A673 (cell line): ENCODE measurements around the gene INO80C. TPM values are rescaled to one million over a fixed set of nuclear protein-coding genes. Genes with fewer than 3 reads are reported as not detected.

Source experiments
- BruUV-seq: library from RNA; stranded (reverse); fragments of 400-500 nt; replicated peaks from 2 replicates; lab custom pipeline; 2021; lab: Mats Ljungman, UMichigan
- CTCF ChIA-PET: fragments of 300-600 bp; sonication (Branson Sonifier 250); formaldehyde crosslinking; loops from one replicate; lab custom pipeline; 2022; ENCODE audit warnings: antibody characterized with exemption; lab: Charles Lee
- POLR2A ChIA-PET: fragments of 300-600 bp; sonication (Branson Sonifier 250); formaldehyde crosslinking; loops from one replicate; lab custom pipeline; 2022; ENCODE audit warnings: antibody characterized with exemption; ENCODE audit not compliant: low non-redundant PET; lab: Charles Lee
- DNase-seq: peaks from one replicate; pipeline ENCODE4 v3.0.0-alpha.2; 2015; ENCODE audit warnings: low spot score
- H3K27ac ChIP-seq: fragments of 200-600 bp; sonication (generic); 2 replicates; pipeline ENCODE4 v1.5.1; 2016; ENCODE audit warnings: mixed run types, low read depth, mild to moderate bottlenecking, mixed read lengths, antibody characterized with exemption, low read length; ENCODE audit not compliant: poor library complexity, severe bottlenecking
- H3K27me3 ChIP-seq: fragments of 200-600 bp; sonication (generic); replicated peaks from 2 replicates; pipeline ENCODE4 v1.6.1; 2017; ENCODE audit warnings: mixed run types, low read depth, mild to moderate bottlenecking, mixed read lengths, antibody characterized with exemption, low read length; ENCODE audit not compliant: insufficient read depth, poor library complexity
- H3K36me3 ChIP-seq: fragments of 200-600 bp; sonication (generic); 2 replicates; pipeline ENCODE4 v1.6.1; 2016; ENCODE audit warnings: mixed run types, mild to moderate bottlenecking, mixed read lengths, antibody characterized with exemption, low read length; ENCODE audit not compliant: insufficient read depth, poor library complexity, severe bottlenecking
- H3K4me1 ChIP-seq: fragments of 200-600 bp; sonication (generic); 2 replicates; pipeline ENCODE4 v1.6.1; 2017; ENCODE audit warnings: mixed run types, mild to moderate bottlenecking, mixed read lengths, antibody characterized with exemption, low read length; ENCODE audit not compliant: insufficient read depth, poor library complexity, severe bottlenecking
- H3K4me3 ChIP-seq: fragments of 200-600 bp; sonication (generic); 2 replicates; pipeline ENCODE4 v1.5.1; 2016; ENCODE audit warnings: low read depth, mixed run types, mild to moderate bottlenecking, mixed read lengths, low read length; ENCODE audit not compliant: poor library complexity, severe bottlenecking
- H3K9me3 ChIP-seq: fragments of 200-600 bp; sonication (generic); 2 replicates; pipeline ENCODE4 v1.6.1; 2016; ENCODE audit warnings: mixed run types, low read depth, mild to moderate bottlenecking, mixed read lengths, antibody characterized with exemption, low read length; ENCODE audit not compliant: poor library complexity, severe bottlenecking
- CTCF ChIP-seq: fragments of 300-800, 200-600 bp; sonication (generic); conservative IDR thresholded peaks from 2 replicates; pipeline ENCODE4 v1.5.1; 2017; ENCODE audit warnings: low read depth, mild to moderate bottlenecking, antibody characterized with exemption, low read length, moderate library complexity, mixed read lengths
- EZH2 ChIP-seq: fragments of 200-600 bp; sonication (generic); IDR thresholded peaks from 2 replicates; pipeline ENCODE4 v1.6.1; 2017; ENCODE audit warnings: borderline replicate concordance, low read depth, mild to moderate bottlenecking, mixed read lengths, antibody characterized with exemption, low read length; ENCODE audit not compliant: poor library complexity, severe bottlenecking
- intact Hi-C: fragments of 100-400 bp; cut with micrococcal nuclease; formaldehyde crosslinking; loops from one replicate; pipeline ENCODE4 v1.10.0; 2022; ENCODE audit not compliant: unreplicated experiment
- total RNA-seq: library from RNA; stranded (reverse); gene quantifications from 2 replicates; pipeline ENCODE4 v1.2.3, GENCODE V29; 2021

Gene INO80C
- total RNA-seq, 1 experiment from 2014 or later, result 36.6 TPM

GRCh38 chr18:35477497-35477896 is 20.3 kb downstream of the INO80C start:
- POLR2A ChIA-PET, result no interaction called here
- no peaks in the 10 kb centered on the region for H3K36me3 ChIP-seq

GRCh38 chr18:35474884-35475283 is 22.9 kb downstream of the INO80C start:
- no peaks in the 10 kb centered on the region for H3K4me1 ChIP-seq
- no peaks in the 10 kb centered on the region for H3K27me3 ChIP-seq
- ChIA-PET POLR2A (no interaction called here), CTCF (no interaction called here)
- H3K4me3 ChIP-seq, result no peak overlapping the region
- no peaks in the 10 kb centered on the region for H3K36me3 ChIP-seq
- no peak overlapping the region for H3K27ac ChIP-seq
- intact Hi-C loops, result no loop called here
- H3K9me3 ChIP-seq, result no peaks in the 10 kb centered on the region
- BruUV-seq, result no TSS peak
- no peak for DNase-seq
- TF ChIP-seq CTCF, result no peak
- TF ChIP-seq EZH2, result no peak

More at GRCh38 chr18:35477497-35477896, 20.3 kb downstream of the INO80C start:
- CTCF ChIA-PET, result no interaction called here
- Histone ChIP-seq H3K27ac (no peak overlapping the region), H3K27me3 (no peaks in the 10 kb centered on the region), H3K9me3 (no peaks in the 10 kb centered on the region), H3K4me3 (no peak overlapping the region), H3K4me1 (no peaks in the 10 kb centered on the region)
- TF ChIP-seq CTCF, result no peak
- no peak for TF ChIP-seq EZH2
- BruUV-seq, result no TSS peak
- intact Hi-C loops, result no loop called here
- no peak for DNase-seq

- Histone ChIP-seq H3K9me3 (no peaks in the 10 kb centered on the region), H3K36me3 (no peaks in the 10 kb centered on the region), H3K4me3 (no peak overlapping the region), H3K27ac (no peak overlapping the region), H3K27me3 (no peaks in the 10 kb centered on the region), H3K4me1 (no peaks in the 10 kb centered on the region)
- no peak for DNase-seq
- no TSS peak for BruUV-seq
- intact Hi-C loops, result no loop called here
- ChIA-PET POLR2A (no interaction called here), CTCF (no interaction called here)
- TF ChIP-seq EZH2 (no peak), CTCF (no peak)
Measured at GRCh38 chr18:35473562-35473961, 24.2 kb downstream of the INO80C start.
